Thymus (tissue), 11 donors: ENCODE measurements around the gene NINL. TPM values are rescaled to one million over a fixed set of nuclear protein-coding genes. Genes with fewer than 3 reads are reported as not detected.
"Not testable (repeated sequence)": the region's sequence is repeated elsewhere in the genome, so short reads cannot be mapped to it uniquely, and the experiment has no call there.

Experiments
- DNase-seq, 9 donors: peaks; one replicate each; pipeline ENCODE4 v3.0.0-alpha.2; 2013; ENCODE audit warnings: low spot score in 9 of 9, low read depth in 6 of 9, missing footprints in 1 of 9
- H3K27ac ChIP-seq, 2 donors: one replicate each; pipeline ENCODE4 v1.5.1; 2013; ENCODE audit warnings: control low read depth in 1 of 2, low read depth in 1 of 2, low read length in 1 of 2, mild to moderate bottlenecking in 1 of 2, moderate library complexity in 1 of 2
- H3K27me3 ChIP-seq, 2 donors: one replicate each; pipeline ENCODE4 v1.5.1; 2013; ENCODE audit warnings: low read length in 1 of 2; ENCODE audit not compliant: control insufficient read depth in 2 of 2, insufficient read depth in 1 of 2
- H3K36me3 ChIP-seq, 2 donors: one replicate each; pipeline ENCODE4 v1.5.1; 2013; ENCODE audit warnings: low read length in 1 of 2, mild to moderate bottlenecking in 1 of 2, moderate library complexity in 1 of 2; ENCODE audit not compliant: control insufficient read depth in 2 of 2, insufficient read depth in 2 of 2
- H3K4me1 ChIP-seq, 2 donors: one replicate each; pipeline ENCODE4 v1.5.1; 2013; ENCODE audit warnings: low read length in 2 of 2; ENCODE audit not compliant: control insufficient read depth in 2 of 2, insufficient read depth in 2 of 2
- H3K4me3 ChIP-seq, 2 donors: one replicate each; pipeline ENCODE4 v1.5.1; 2013; ENCODE audit warnings: low read length in 2 of 2, control low read depth in 1 of 2, mild to moderate bottlenecking in 1 of 2
- H3K9me3 ChIP-seq, 2 donors: one replicate each; pipeline ENCODE4 v1.5.1; 2013; ENCODE audit warnings: low read length in 1 of 2, mild to moderate bottlenecking in 1 of 2; ENCODE audit not compliant: control insufficient read depth in 2 of 2, insufficient read depth in 1 of 2
- WGBS: extraction: QIAGEN DNeasy Blood & Tissue Kit; methylation state at CpG from one replicate; pipeline ENCODE4 v1.1.7; 2013; 5-methylcytosine and 5-hydroxymethylcytosine counted together
- polyA plus RNA-seq: library from polyadenylated mRNA; stranded (reverse); fragments of 200-250 nt; gene quantifications from one replicate; pipeline ENCODE4 v1.2.3, GENCODE V29; 2013
- total RNA-seq: library from RNA; stranded (reverse); fragments of 120-200 nt; gene quantifications from one replicate; pipeline ENCODE4 v1.2.4, GENCODE V29; 2013
- donor health status: healthy.

Gene NINL
- total and polyA plus RNA-seq, 2 donors, result 14.1 to 28.5 TPM

DNA sequence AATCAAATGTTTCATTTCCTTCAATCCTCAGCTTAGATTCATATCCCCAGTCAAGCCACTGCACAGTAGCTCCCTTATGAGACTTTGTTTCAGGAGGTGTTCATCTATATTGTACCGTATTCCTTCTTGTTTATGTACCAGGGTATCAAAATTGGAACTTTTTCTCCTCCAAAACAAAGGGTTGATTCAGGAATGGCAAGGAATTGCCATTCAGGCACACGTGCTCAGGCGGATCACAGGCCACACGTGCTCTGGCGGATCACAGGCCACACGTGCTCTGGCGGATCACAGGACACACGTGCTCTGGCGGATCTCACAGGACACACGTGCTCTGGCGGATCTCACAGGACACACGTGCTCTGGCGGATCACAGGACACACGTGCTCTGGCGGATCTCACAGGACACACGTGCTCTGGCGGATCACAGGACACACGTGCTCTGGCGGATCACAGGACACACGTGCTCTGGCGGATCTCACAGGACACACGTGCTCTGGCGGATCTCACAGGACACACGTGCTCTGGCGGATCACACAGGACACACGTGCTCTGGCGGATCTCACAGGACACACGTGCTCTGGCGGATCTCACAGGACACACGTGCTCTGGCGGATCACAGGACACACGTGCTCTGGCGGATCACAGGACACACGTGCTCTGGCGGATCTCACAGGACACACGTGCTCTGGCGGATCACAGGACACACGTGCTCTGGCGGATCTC, 17.0 kb upstream of the NINL start:
- not testable (repeated sequence) for H3K27me3 ChIP-seq, H3K36me3 ChIP-seq, DNase-seq, H3K27ac ChIP-seq, H3K4me1 ChIP-seq, H3K4me3 ChIP-seq, H3K9me3 ChIP-seq
- WGBS, result 98% methylated on average over 39 of the region's 39 CpGs

DNA sequence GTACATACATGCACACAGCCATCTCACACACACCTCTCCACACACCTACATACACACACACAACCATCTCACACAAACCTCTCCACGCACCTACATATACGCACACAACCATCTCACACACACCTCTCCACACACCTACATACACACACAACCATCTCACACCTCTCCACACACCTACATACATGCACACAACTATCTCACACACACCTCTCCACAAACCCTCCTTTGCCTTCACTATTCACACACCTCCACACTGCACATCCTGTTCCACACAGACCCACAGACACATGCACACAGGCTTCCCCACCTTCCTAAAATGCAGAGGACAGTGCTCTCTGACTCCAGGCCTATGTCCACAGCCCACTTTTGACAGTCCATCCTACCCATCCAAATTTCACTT, 16.3 kb upstream of the NINL start:
- Histone ChIP-seq H3K36me3 (no peaks in the 10 kb centered on the region), H3K4me1 (no peaks in the 10 kb centered on the region), H3K27me3 (no peaks in the 10 kb centered on the region), H3K4me3 (no peak overlapping the region), H3K9me3 (no peaks in the 10 kb centered on the region), H3K27ac (no peak overlapping the region)
- DNase-seq, result no peak
- 70% methylated on average over 2 of the region's 2 CpGs for WGBS

DNA sequence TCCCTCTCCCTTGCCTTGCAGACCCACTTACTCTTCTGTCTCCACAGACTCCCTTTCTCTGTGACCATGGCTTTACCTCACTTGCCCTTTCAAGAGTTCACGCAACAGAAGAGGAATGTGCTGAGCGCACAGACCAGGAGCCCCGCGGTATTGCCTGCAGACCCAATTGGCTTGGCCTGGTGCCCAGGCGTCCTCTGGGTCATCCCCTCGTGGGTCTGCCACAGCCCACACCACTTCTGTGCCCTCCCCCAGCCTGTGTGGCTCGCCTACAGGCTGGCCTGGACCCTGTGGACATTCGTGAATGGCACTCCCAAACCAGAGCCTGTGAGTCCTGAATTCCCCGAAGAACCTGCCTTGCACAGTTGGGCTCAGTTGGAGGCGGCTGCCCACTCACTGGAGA, 15.3 kb upstream of the NINL start:
- no peak overlapping the region for H3K4me3 ChIP-seq
- no peaks in the 10 kb centered on the region for H3K36me3 ChIP-seq
- no peak for DNase-seq
- no peaks in the 10 kb centered on the region for H3K4me1 ChIP-seq
- 91% methylated on average over 10 of the region's 10 CpGs for WGBS
- no peaks in the 10 kb centered on the region for H3K27me3 ChIP-seq
- no peak overlapping the region for H3K27ac ChIP-seq
- H3K9me3 ChIP-seq, result no peaks in the 10 kb centered on the region

DNA sequence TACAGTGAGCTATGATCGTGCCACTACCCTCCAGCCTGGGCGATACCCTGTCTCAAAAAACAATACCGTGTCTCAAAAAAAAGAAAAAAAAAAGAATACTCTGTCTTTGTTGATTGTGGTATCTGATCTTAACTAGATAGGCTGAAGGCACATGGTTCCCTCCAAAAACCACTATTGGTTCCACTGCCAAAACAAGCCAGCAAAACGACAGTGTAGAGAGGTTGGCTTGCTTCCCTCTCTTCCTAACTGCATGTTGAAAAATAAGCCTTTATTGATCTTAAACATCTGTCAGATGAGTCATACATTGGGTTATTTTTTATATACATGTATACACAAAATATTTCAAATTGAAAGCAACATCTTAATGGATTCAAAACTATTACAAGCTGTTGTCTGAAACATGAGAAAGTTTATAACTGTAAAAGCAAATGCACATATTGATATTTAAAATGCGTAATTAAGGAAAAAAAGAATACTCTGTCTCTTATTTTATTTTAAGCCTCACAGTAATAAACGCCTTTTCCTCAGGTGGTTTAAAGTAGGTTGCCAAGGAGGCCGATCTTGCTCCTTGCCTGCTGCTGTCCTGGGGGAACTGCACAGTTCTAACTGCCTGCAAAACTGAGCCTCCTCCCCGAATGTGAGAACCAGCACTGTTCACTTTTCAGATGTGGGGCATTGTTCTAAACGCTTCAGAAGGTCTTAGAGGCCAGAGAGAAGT, 7.0 kb upstream of the NINL start:
- Histone ChIP-seq H3K27ac (peak overlapping the region in 1 of 2 donors; percentile 3), H3K36me3 (no peaks in the 10 kb centered on the region), H3K4me1 (peaks cover 4 to 14% of the 10 kb centered on the region in 2 donors), H3K27me3 (no peaks in the 10 kb centered on the region), H3K9me3 (no peaks in the 10 kb centered on the region), H3K4me3 (no peak overlapping the region)
- peak in 1 of 9 donors; percentile 17 for DNase-seq
- WGBS, result 51% methylated on average over 9 of the region's 9 CpGs

DNA sequence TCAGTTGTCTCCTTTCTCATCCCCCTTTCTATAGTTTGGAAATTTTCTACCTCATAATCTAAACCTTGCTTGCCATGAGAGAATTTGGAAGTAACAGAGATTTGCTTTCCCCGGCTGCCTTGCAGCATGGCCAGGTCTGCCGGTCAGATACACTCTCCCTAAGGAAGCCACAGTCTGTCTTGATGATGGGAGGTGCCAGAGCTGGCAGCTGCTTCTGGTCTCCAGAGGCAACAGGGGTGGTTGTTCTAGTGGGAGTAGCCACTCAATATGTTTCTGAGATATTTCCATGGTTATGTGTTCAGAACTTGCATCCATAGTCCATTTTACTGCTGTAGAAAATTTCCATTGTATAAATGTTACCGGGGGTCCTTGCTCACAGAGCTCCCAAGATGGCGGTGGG, 5.4 kb upstream of the NINL start:
- peaks cover 5 to 14% of the 10 kb centered on the region in 2 donors for H3K4me1 ChIP-seq
- H3K27me3 ChIP-seq, DNase-seq, H3K36me3 ChIP-seq, H3K4me3 ChIP-seq, H3K27ac ChIP-seq, H3K9me3 ChIP-seq: not testable (repeated sequence)
- 95% methylated on average over 4 of the region's 4 CpGs for WGBS

DNA sequence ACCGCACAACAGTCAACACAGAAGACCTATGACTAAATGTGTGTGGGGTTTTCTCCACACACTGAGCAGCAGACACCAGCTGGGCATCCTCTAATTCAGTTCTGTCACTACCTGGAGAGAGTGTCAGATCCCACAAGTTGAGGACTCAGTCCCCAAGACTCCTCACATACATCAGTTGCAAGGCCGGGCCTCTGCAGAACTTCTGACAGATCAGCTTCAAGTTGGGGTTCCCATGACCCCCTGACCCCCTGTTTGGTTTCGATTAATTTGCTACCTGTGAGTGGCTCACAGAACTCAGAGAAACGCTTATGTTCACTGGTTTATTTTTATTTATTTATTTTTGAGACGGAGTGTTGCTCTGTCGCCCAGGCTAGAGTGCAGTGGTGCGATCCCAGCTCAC, 3.2 kb upstream of the NINL start:
- H3K9me3 ChIP-seq, result no peaks in the 10 kb centered on the region
- H3K36me3 ChIP-seq, result no peaks in the 10 kb centered on the region
- peaks cover 0 to 12% of the 10 kb centered on the region in 2 donors for H3K27me3 ChIP-seq
- peaks cover 13 to 25% of the 10 kb centered on the region in 2 donors for H3K4me1 ChIP-seq
- H3K4me3 ChIP-seq, result no peak overlapping the region
- H3K27ac ChIP-seq, result no peak overlapping the region
- 98% methylated on average over 7 of the region's 7 CpGs for WGBS
- no peak for DNase-seq

DNA sequence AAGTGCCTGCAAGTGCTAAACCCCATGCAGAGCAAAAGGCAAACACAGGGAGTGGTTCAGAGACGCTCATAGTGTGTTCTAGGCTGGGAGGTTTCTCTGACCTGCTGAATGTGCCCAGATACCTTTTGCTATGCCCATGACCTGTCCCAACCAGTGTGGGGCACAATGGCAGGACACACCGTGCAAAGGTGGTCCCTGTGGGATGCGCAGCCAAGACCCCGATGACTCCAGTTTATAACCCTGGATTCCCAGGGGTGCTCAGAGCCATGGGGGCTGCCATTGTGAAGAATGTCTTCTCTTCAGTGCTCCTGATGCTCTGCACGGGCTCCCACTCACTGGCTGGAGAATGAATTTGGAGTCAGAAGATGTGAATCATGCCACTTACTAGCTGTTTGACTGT, 2.2 kb upstream of the NINL start:
- peaks cover 0 to 12% of the 10 kb centered on the region in 2 donors for H3K27me3 ChIP-seq
- H3K9me3 ChIP-seq, result no peaks in the 10 kb centered on the region
- H3K27ac ChIP-seq, result no peak overlapping the region
- 97% methylated on average over 5 of the region's 5 CpGs for WGBS
- H3K4me1 ChIP-seq, result peaks cover 13 to 19% of the 10 kb centered on the region in 2 donors
- no peaks in the 10 kb centered on the region for H3K36me3 ChIP-seq
- DNase-seq, result no peak
- H3K4me3 ChIP-seq, result no peak overlapping the region

DNA sequence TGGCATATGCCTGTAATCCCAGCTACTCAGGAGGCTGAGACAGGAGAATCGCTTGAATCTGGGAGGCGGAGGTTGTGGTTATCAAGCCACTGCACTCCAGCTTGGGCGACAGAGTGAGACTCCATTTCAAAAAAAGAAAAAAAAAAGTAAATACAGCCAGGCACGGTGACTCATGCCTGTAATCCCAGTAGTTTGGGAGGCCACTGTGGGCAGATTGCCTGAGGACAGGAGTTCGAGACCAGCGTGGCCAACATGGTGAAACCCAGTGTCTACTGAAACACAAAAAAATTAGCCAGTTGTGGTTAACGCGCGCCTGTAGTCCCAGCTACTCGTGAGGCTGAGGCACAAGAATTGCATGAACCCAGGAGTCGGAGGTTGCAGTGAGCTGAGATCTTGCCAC, 1.5 kb upstream of the NINL start:
- no peak for DNase-seq
- Histone ChIP-seq H3K9me3 (no peaks in the 10 kb centered on the region), H3K36me3 (no peaks in the 10 kb centered on the region), H3K27me3 (peaks cover 0 to 12% of the 10 kb centered on the region in 2 donors), H3K4me1 (peaks cover 12 to 15% of the 10 kb centered on the region in 2 donors), H3K27ac (no peak overlapping the region), H3K4me3 (no peak overlapping the region)
- WGBS, result 95% methylated on average over 11 of the region's 11 CpGs

DNA sequence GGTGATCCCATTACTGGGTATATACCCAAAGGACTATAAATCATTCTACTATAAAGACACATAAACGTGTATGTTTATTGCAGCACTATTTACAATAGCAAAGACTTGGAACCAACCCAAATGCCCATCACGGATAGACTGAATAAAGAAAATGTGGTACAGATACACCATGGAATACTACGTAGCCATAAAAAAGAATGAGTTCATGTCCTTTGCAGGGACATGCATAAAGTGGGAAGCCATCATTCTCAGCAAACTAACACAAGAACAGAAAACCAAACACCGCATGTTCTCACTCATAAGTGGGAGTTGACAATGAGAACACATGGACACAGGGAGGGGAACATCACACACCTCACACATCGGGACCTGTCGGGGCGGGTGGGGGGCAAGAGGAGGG, 1.7 kb downstream of the NINL start:
- 96% methylated on average over 7 of the region's 7 CpGs for WGBS
- not testable (repeated sequence) for H3K4me3 ChIP-seq, H3K36me3 ChIP-seq, H3K27ac ChIP-seq, DNase-seq, H3K9me3 ChIP-seq
- peaks cover 0 to 12% of the 10 kb centered on the region in 2 donors for H3K27me3 ChIP-seq
- peaks cover 9 to 16% of the 10 kb centered on the region in 2 donors for H3K4me1 ChIP-seq
